Neural progenitor cell (in vitro differentiated cells): ENCODE results near the gene ADAMTS5. TPM values are rescaled to one million over a fixed set of nuclear protein-coding genes. Genes with fewer than 3 reads are reported as not detected.

ENCODE experiments used
- DNase-seq: peaks from one replicate; pipeline ENCODE4 v3.0.0-alpha.2; 2016; ENCODE audit warnings: low spot score
- H2AFZ ChIP-seq: fragments of 200-600 bp; sonication (generic); replicated peaks from 2 replicates; pipeline ENCODE4 v1.6.1; 2016; ENCODE audit warnings: antibody characterized with exemption
- H3F3A ChIP-seq: fragments of 200-600 bp; sonication (generic); 2 replicates; pipeline ENCODE4 v1.6.1; 2016; ENCODE audit warnings: antibody characterized with exemption, low read depth
- H3K27ac ChIP-seq: fragments of 200-600 bp; sonication (generic); 2 replicates; pipeline ENCODE4 v1.5.1; 2016; ENCODE audit warnings: mild to moderate bottlenecking
- H3K27me3 ChIP-seq: fragments of 200-600 bp; sonication (generic); 2 replicates; pipeline ENCODE4 v1.6.1; 2016; ENCODE audit warnings: mild to moderate bottlenecking, moderate library complexity
- H3K36me3 ChIP-seq: fragments of 200-600 bp; sonication (generic); 2 replicates; pipeline ENCODE4 v1.5.1; 2016
- H3K4me1 ChIP-seq: fragments of 200-600 bp; sonication (generic); 2 replicates; pipeline ENCODE4 v1.6.1; 2016; ENCODE audit warnings: mixed run types
- H3K4me2 ChIP-seq: fragments of 200-600 bp; sonication (generic); 2 replicates; pipeline ENCODE4 v1.6.1; 2016
- H3K4me3 ChIP-seq: fragments of 200-600 bp; sonication (generic); 2 replicates; pipeline ENCODE4 v1.5.1; 2016
- H3K79me2 ChIP-seq: fragments of 200-600 bp; sonication (generic); 2 replicates; pipeline ENCODE4 v1.6.1; 2016; ENCODE audit warnings: low read depth
- H3K9ac ChIP-seq: fragments of 200-600 bp; sonication (generic); 2 replicates; pipeline ENCODE4 v1.6.1; 2016
- H3K9me3 ChIP-seq: fragments of 200-600 bp; sonication (generic); 2 replicates; pipeline ENCODE4 v1.5.1; 2016; ENCODE audit warnings: low read depth
- H4K20me1 ChIP-seq: fragments of 200-600 bp; sonication (generic); 2 replicates; pipeline ENCODE4 v1.6.1; 2016; ENCODE audit warnings: low read depth
- H3K27ac Mint-ChIP-seq: 3 replicates; pipeline ENCODE4 v1.8.0; 2021; ENCODE audit warnings: mixed read lengths
- H3K27me3 Mint-ChIP-seq: 2 replicates; pipeline ENCODE4 v1.8.0; 2022; ENCODE audit warnings: low read depth, mild to moderate bottlenecking, inconsistent platforms, moderate library complexity, mixed read lengths; ENCODE audit not compliant: insufficient read depth
- H3K36me3 Mint-ChIP-seq: 3 replicates; pipeline ENCODE4 v1.8.0; 2021; ENCODE audit warnings: mixed read lengths
- H3K4me1 Mint-ChIP-seq: 3 replicates; pipeline ENCODE4 v1.8.0; 2021; ENCODE audit warnings: mixed read lengths
- H3K4me3 Mint-ChIP-seq: 3 replicates; pipeline ENCODE4 v1.8.0; 2021; ENCODE audit warnings: mild to moderate bottlenecking, moderate library complexity, mixed read lengths
- H3K9me3 Mint-ChIP-seq: 3 replicates; pipeline ENCODE4 v1.8.0; 2020; ENCODE audit warnings: mixed read lengths
- CTCF ChIP-seq: fragments of 200-600 bp; sonication (generic); IDR thresholded peaks from 2 replicates; pipeline ENCODE4 v1.5.1; 2017; ENCODE audit warnings: antibody characterized with exemption, mild to moderate bottlenecking
- EZH2 ChIP-seq: fragments of 200-600 bp; sonication (generic); IDR thresholded peaks from 2 replicates; pipeline ENCODE4 v1.6.1; 2017; ENCODE audit warnings: antibody characterized with exemption, mild to moderate bottlenecking, moderate library complexity
- EZH2phosphoT487 ChIP-seq: fragments of 200-600 bp; sonication (generic); IDR thresholded peaks from 2 replicates; pipeline ENCODE4 v1.6.1; 2017; ENCODE audit warnings: antibody characterized with exemption
- total RNA-seq: library from RNA; depleted of rRNA; stranded (reverse); fragments of >200 nt; gene quantifications from 2 replicates; pipeline ENCODE4 v1.2.3, GENCODE V29; 2015; ENCODE audit warnings: low replicate concordance

The ADAMTS5 gene
- total RNA-seq, 1 donor from 2014 or later = not detected

GRCh38 chr21:26969971-26970725, 3.3 kb upstream of the ADAMTS5 start:
- Histone ChIP-seq H3K79me2 (no peaks in the 10 kb centered on the region), H3F3A (no peaks in the 10 kb centered on the region), H3K27ac (no peak overlapping the region), H3K9ac (no peak overlapping the region), H4K20me1 (no peaks in the 10 kb centered on the region), H2AFZ (no peak overlapping the region), H3K4me3 (no peak overlapping the region), H3K4me1 (no peaks in the 10 kb centered on the region), H3K4me2 (no peak overlapping the region), H3K9me3 (no peaks in the 10 kb centered on the region), H3K27me3 (peaks cover 47% of the 10 kb centered on the region), H3K36me3 (no peaks in the 10 kb centered on the region)
- Mint-ChIP-seq H3K9me3 (no peaks in the 10 kb centered on the region), H3K27me3 (peaks cover 21% of the 10 kb centered on the region), H3K27ac (no peak overlapping the region), H3K36me3 (no peaks in the 10 kb centered on the region), H3K4me1 (no peaks in the 10 kb centered on the region), H3K4me3 (no peak overlapping the region)
- DNase-seq = no peak
- no peak for TF ChIP-seq CTCF
- no peak for TF ChIP-seq EZH2phosphoT487
- no peak for TF ChIP-seq EZH2

GRCh38 chr21:26966649-26967061, 233 bp downstream of the ADAMTS5 start:
- no peak for TF ChIP-seq EZH2
- no peak for TF ChIP-seq CTCF
- no peak for TF ChIP-seq EZH2phosphoT487
- H4K20me1 ChIP-seq = no peaks in the 10 kb centered on the region
- peak overlapping the region; percentile 88 for H3K4me2 ChIP-seq
- H3K4me1 ChIP-seq = no peaks in the 10 kb centered on the region
- H3K27ac Mint-ChIP-seq = no peak overlapping the region
- H3K27me3 ChIP-seq = peaks cover 64% of the 10 kb centered on the region
- no peak overlapping the region for H3K27ac ChIP-seq
- H3K9ac ChIP-seq = no peak overlapping the region
- no peak for DNase-seq
- no peaks in the 10 kb centered on the region for H3K36me3 Mint-ChIP-seq
- no peaks in the 10 kb centered on the region for H3K9me3 ChIP-seq
- peak overlapping the region; percentile 71 for H2AFZ ChIP-seq
- no peaks in the 10 kb centered on the region for H3K79me2 ChIP-seq
- H3F3A ChIP-seq = no peaks in the 10 kb centered on the region
- no peaks in the 10 kb centered on the region for H3K4me1 Mint-ChIP-seq
- no peaks in the 10 kb centered on the region for H3K9me3 Mint-ChIP-seq
- H3K4me3 Mint-ChIP-seq = peak overlapping the region; percentile 92
- H3K27me3 Mint-ChIP-seq = peaks cover 29% of the 10 kb centered on the region
- H3K36me3 ChIP-seq = no peaks in the 10 kb centered on the region
- H3K4me3 ChIP-seq = peak overlapping the region; percentile 53

GRCh38 chr21:26965907-26966581, 844 bp downstream of the ADAMTS5 start:
- H3K9me3 Mint-ChIP-seq = no peaks in the 10 kb centered on the region
- Histone ChIP-seq H3K27ac (no peak overlapping the region), H3K79me2 (no peaks in the 10 kb centered on the region), H3K4me2 (peak overlapping the region; percentile 88), H3K36me3 (no peaks in the 10 kb centered on the region), H3K27me3 (peaks cover 64% of the 10 kb centered on the region), H4K20me1 (no peaks in the 10 kb centered on the region), H3K4me3 (peak overlapping the region; percentile 53), H3K4me1 (no peaks in the 10 kb centered on the region), H3F3A (no peaks in the 10 kb centered on the region), H2AFZ (peak overlapping the region; percentile 71), H3K9ac (no peak overlapping the region), H3K9me3 (no peaks in the 10 kb centered on the region)
- no peaks in the 10 kb centered on the region for H3K36me3 Mint-ChIP-seq
- peak; percentile 10 for TF ChIP-seq CTCF
- peak; percentile 42 for TF ChIP-seq EZH2phosphoT487
- peak; percentile 72 for TF ChIP-seq EZH2
- H3K4me1 Mint-ChIP-seq = no peaks in the 10 kb centered on the region
- H3K4me3 Mint-ChIP-seq = peak overlapping the region; percentile 92
- DNase-seq = peak; percentile 80
- H3K27ac Mint-ChIP-seq = no peak overlapping the region
- peaks cover 29% of the 10 kb centered on the region for H3K27me3 Mint-ChIP-seq
